IMR-90 (cell line): ENCODE results near the gene CC2D1A.

ENCODE experiments used
- BHLHE40 ChIP-seq: fragments of 150-350 bp; IDR thresholded peaks from 2 replicates; pipeline ENCODE4 v1.6.1; 2016; ENCODE audit warnings: mild to moderate bottlenecking, low read depth, low read length
- CEBPB ChIP-seq: IDR thresholded peaks from 2 replicates; pipeline ENCODE4 v1.6.1; 2012; ENCODE audit warnings: low read depth, low read length, improper control_type of control experiment
- FOS ChIP-seq: fragments of 150-350 bp; IDR thresholded peaks from 2 replicates; pipeline ENCODE4 v1.6.1; 2016; ENCODE audit warnings: low read depth, low read length
- MAFK ChIP-seq: IDR thresholded peaks from 2 replicates; pipeline ENCODE4 v1.6.1; 2012; ENCODE audit warnings: low read depth, low read length, improper control_type of control experiment
- MAZ ChIP-seq: IDR thresholded peaks from 2 replicates; pipeline ENCODE4 v1.6.1; 2012; ENCODE audit warnings: low read depth, mild to moderate bottlenecking, low read length, improper control_type of control experiment, moderate library complexity, borderline replicate concordance
- NFE2L2 ChIP-seq: fragments of 150-350 bp; IDR thresholded peaks from 2 replicates; pipeline ENCODE4 v1.6.1; 2016; ENCODE audit warnings: low read depth, mild to moderate bottlenecking, low read length
- POLR2A ChIP-seq: IDR thresholded peaks from 2 replicates; pipeline ENCODE4 v1.6.1; 2012; ENCODE audit warnings: mild to moderate bottlenecking, low read depth, low read length
- RAD21 ChIP-seq: IDR thresholded peaks from 2 replicates; pipeline ENCODE4 v1.6.1; 2012; ENCODE audit warnings: low read length, improper control_type of control experiment
- RCOR1 ChIP-seq: IDR thresholded peaks from 2 replicates; pipeline ENCODE4 v1.6.1; 2012; ENCODE audit warnings: mild to moderate bottlenecking, low read length, improper control_type of control experiment; ENCODE audit not compliant: insufficient replicate concordance
- RFX5 ChIP-seq: IDR thresholded peaks from 2 replicates; pipeline ENCODE4 v1.8.0; 2012; ENCODE audit warnings: low read depth, mild to moderate bottlenecking, low read length, moderate library complexity
- TF ChIP-seq, protein P1 (sequence below): conservative IDR thresholded peaks from 2 replicates; pipeline ENCODE4 v1.5.1; 2012; ENCODE audit warnings: mild to moderate bottlenecking, low read depth, low read length, improper control_type of control experiment
- TF ChIP-seq, protein P2 (sequence below): fragments of 150-350 bp; IDR thresholded peaks from 2 replicates; pipeline ENCODE4 v1.6.1; 2017; ENCODE audit warnings: mild to moderate bottlenecking, antibody characterized with exemption, low read length, low read depth

DNA sequence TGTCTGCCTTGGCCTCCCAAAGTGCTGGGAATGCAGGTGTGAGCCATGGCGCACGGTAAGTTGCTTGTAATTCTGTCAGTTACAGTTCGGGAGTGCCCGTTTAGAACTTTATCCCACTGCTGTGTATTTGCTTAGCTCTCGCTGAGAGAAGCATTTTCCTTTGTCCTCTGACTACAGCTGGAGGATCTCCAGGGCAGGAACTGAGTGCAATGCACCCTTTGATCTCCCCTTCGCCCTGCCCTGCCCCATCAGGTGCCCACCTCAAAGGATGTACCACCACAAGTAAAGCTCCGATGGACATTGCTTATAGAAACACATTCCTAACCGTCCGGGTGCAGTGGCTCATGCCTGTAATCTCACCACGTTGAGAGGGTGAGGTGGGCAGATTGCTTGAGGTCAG, 6.6 kb upstream of the CC2D1A start:
- TF ChIP-seq, protein P1, sequence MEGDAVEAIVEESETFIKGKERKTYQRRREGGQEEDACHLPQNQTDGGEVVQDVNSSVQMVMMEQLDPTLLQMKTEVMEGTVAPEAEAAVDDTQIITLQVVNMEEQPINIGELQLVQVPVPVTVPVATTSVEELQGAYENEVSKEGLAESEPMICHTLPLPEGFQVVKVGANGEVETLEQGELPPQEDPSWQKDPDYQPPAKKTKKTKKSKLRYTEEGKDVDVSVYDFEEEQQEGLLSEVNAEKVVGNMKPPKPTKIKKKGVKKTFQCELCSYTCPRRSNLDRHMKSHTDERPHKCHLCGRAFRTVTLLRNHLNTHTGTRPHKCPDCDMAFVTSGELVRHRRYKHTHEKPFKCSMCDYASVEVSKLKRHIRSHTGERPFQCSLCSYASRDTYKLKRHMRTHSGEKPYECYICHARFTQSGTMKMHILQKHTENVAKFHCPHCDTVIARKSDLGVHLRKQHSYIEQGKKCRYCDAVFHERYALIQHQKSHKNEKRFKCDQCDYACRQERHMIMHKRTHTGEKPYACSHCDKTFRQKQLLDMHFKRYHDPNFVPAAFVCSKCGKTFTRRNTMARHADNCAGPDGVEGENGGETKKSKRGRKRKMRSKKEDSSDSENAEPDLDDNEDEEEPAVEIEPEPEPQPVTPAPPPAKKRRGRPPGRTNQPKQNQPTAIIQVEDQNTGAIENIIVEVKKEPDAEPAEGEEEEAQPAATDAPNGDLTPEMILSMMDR = no peak
- TF ChIP-seq RAD21 (no peak), FOS (no peak), RCOR1 (no peak), MAFK (no peak), POLR2A (no peak), NFE2L2 (no peak), CEBPB (no peak), MAZ (no peak), RFX5 (no peak), BHLHE40 (no peak)
- TF ChIP-seq, protein P2, sequence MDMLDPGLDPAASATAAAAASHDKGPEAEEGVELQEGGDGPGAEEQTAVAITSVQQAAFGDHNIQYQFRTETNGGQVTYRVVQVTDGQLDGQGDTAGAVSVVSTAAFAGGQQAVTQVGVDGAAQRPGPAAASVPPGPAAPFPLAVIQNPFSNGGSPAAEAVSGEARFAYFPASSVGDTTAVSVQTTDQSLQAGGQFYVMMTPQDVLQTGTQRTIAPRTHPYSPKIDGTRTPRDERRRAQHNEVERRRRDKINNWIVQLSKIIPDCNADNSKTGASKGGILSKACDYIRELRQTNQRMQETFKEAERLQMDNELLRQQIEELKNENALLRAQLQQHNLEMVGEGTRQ = no peak
